Effector CD8-positive, alpha-beta T cell (primary cell): ENCODE measurements around the gene SLC25A42.
A peak's percentile ranks its signal among the peaks of the same experiment; 100 is the strongest.
"Not testable (repeated sequence)": the region's sequence is repeated elsewhere in the genome, so short reads cannot be mapped to it uniquely, and the experiment has no call there.

ENCODE experiments used
- DNase-seq: peaks from one replicate; lab custom pipeline; 2025; lab: John Stamatoyannopoulos, UW
- total RNA-seq, 4 experiments: gene quantifications; one replicate each; lab custom pipeline; 2026; lab: John Stamatoyannopoulos, UW

The SLC25A42 gene
- 29.1 to 79.0 (median 46.2) reads per million in 4 experiments for total RNA-seq

- DNase-seq = peak; percentile 99
Measured at GRCh38 chr19:19063183-19064097, at the start of gene SLC25A42. SLC25A42 (plus strand) TSS chr19:19063994; CDS start chr19:19096125, 32,131 bp downstream.

GRCh38 chr19:19021115-19021514, 42.7 kb upstream of the SLC25A42 start:
- DNase-seq = no peak

GRCh38 chr19:19022380-19022961, 41.3 kb upstream of the SLC25A42 start:
- DNase-seq = no peak

- not testable (repeated sequence) for DNase-seq
Measured at GRCh38 chr19:19023376-19023775, 40.4 kb upstream of the SLC25A42 start.

GRCh38 chr19:19025861-19026260, 37.9 kb upstream of the SLC25A42 start:
- DNase-seq = no peak

GRCh38 chr19:19026299-19026971, 37.4 kb upstream of the SLC25A42 start:
- no peak for DNase-seq

GRCh38 chr19:19027228-19027627, 36.6 kb upstream of the SLC25A42 start:
- DNase-seq = no peak

GRCh38 chr19:19028526-19028925, 35.3 kb upstream of the SLC25A42 start:
- DNase-seq = no peak

- no peak for DNase-seq
Measured at GRCh38 chr19:19031891-19032290, 31.9 kb upstream of the SLC25A42 start.

- peak; percentile 79 for DNase-seq
Measured at GRCh38 chr19:19032420-19033175, 31.2 kb upstream of the SLC25A42 start.

- DNase-seq = no peak
Measured at GRCh38 chr19:19033176-19033425, 30.7 kb upstream of the SLC25A42 start.

GRCh38 chr19:19033426-19034203, 30.2 kb upstream of the SLC25A42 start, which contains the start of the genes ARMC6 and SUGP2:
ARMC6 (plus strand) TSS chr19:19033603; CDS start chr19:19034210, 607 bp downstream.
SUGP2 (minus strand) TSS chr19:19033517; CDS start chr19:19031071, 2,446 bp downstream.
- peak; percentile 91 for DNase-seq

- peak; percentile 58 for DNase-seq
Measured at GRCh38 chr19:19034204-19034624, 29.6 kb upstream of the SLC25A42 start.

GRCh38 chr19:19039901-19040300, 23.9 kb upstream of the SLC25A42 start:
- no peak for DNase-seq

- no peak for DNase-seq
Measured at GRCh38 chr19:19040417-19040816, 23.4 kb upstream of the SLC25A42 start.

- DNase-seq = no peak
Measured at GRCh38 chr19:19042732-19043280, 21.0 kb upstream of the SLC25A42 start.

GRCh38 chr19:19043481-19043880, 20.3 kb upstream of the SLC25A42 start:
- no peak for DNase-seq

- no peak for DNase-seq
Measured at GRCh38 chr19:19043881-19044280, 19.9 kb upstream of the SLC25A42 start.

- no peak for DNase-seq
Measured at GRCh38 chr19:19049406-19049805, 14.4 kb upstream of the SLC25A42 start.

GRCh38 chr19:19050104-19050503, 13.7 kb upstream of the SLC25A42 start:
- no peak for DNase-seq

- no peak for DNase-seq
Measured at GRCh38 chr19:19050731-19051130, 13.1 kb upstream of the SLC25A42 start.
